GM18868 (cell line): ENCODE data around the gene DNASE1.

Experiments used
- ATAC-seq: cut with Tn5 transposase; IDR thresholded peaks from one replicate; pipeline ENCODE4 v1.9.1; 2021; ENCODE audit warnings: mild to moderate bottlenecking, moderate library complexity; ENCODE audit not compliant: unreplicated experiment

The DNASE1 gene

DNA sequence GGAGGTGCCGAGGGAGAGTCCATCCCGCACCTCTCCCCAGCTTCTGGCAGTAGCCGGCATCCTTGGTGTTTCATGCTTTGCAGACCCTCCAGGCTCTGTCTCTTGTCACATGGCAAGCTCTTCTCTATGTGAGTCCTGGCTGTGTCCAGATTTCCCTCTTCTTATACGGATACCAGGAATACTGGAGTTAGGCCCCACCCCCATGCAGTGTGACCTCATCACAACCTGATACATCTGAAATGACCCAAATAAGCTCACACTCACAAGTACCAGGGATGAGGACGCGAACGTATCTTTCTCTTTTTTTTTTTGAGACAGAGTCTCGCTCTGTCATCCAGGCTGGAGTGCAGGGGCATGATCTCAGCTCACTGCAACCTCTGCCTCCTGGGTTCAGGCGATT lies 39.6 kb downstream of the DNASE1 start:
- ATAC-seq = no peak

DNA sequence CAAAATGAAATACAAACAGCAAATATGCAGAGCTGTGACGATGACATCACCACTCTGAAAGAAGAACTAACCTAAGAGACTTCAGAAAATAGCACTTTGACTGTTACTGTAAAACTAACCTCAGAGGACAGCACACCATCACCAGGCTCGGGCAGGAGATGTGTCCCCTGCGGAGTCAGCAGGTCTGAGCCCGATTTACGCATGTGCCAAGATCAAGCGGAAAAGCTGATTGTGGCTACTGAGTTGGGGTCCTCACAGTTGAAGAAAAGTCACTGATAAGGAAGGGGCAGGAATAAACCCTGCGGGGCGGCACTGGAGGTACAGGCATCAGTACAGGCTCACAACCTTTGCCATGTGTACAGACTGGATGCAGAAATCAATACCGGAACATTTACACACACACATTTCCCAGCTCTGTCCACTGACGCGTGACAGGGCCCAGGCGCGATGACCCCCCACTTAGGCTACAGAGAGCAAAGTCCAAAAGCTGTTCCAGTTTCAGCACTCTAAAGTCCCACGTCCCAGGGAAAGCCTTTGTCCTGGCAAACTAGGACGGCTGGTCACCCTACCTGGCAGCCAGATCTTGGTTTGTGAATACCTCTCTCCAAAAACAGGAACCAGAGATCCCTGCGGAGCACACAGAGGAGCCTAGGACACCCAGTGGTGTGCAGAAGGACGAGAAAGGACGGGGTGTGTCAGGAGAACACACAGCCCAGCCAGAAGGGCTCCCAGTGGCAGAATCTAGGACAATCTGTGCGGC lies 41.3 kb downstream of the DNASE1 start:
- peak; percentile 45 for ATAC-seq

DNA sequence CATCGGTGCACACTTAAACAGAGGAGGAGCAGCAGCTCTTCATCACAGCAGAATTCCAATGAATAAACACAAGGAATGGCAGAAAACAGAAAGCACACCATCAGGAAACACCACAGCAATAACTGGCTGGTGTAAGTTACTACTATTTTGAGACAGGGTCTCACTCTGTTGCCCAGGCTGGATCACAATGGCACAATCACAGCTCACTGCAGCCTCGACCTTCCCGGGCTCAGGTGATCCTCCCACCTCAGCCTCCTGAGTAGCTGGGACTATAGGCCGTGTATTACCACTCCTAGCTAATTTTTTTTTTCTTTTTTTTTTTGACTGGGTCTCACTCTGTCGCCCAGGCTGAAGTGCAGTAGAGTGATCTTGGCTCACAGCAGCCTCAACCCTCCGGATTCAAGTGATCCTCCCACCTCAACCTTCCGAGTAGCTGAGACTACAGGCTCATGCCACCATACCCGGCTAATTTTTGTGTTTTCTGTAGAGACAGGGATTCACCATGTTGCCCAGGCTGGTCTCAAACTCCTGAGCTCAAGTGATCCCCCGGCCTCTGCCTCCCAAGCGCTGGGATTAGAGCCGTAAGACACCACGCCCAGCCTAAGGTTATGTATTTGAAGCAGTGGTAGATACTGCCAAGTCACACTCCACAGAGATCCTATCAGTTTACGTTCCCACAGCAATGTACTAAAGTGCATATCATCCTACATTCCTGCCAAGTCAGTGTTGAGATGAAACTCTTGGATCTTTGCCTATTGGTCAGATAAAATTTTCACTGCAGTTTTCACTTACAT lies 42.1 kb downstream of the DNASE1 start:
- ATAC-seq = no peak

DNA sequence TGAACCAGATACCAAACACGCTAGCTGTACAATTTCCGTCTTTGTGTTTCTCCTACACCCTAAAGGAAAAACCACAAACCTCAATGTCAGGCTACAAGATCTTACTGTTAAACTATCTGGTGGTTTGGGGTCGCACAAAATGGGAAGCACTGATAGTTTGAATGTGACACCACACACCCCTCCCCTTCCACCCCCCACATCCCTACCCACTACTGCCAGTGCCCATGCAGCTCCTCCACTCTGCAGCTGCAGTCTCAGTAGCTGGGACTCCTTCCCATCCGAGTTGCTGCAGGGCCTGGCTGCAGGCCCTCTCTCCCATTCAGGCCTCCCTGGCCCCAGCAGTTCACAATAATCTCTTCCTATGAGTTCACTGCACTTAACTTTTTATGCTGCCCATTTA lies 44.5 kb downstream of the DNASE1 start:
- ATAC-seq = no peak

DNA sequence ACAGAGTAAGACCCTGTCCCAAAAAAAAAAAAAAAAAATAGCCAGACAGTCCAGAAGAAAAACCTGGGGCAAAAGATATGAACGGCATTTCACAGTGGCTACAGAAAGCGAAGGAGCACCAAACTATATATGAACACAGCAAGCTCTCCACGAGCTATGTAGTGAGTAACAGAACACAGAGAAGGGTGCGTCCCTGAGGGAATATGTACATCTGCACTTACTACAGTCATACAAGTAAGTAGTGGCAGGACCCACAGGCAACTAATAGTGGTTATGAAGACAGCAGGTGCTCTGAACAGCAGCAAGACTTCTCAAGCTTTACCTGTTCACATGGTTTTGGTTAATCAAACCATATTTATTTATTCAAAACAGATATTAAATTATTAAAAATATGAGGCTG lies 47.0 kb downstream of the DNASE1 start:
- ATAC-seq = no peak

DNA sequence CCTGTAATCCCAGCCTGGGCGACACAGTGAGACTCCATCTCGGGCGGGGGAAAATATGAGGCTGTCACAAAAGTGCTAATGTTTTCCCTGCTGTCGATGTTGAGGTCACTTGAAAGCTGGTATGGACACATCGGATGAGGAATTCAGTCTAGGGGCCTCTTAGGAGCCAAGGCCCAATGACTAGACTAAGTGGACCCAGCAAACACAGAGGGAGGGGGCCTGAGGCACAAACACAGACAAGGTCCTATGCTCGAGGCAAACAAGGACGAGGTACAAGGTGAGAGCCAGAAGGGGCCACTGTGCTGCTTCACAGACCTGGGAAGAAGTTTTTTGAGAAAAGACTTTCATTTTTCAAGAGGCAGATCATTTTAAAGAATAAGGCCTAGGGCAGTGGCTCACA lies 47.6 kb downstream of the DNASE1 start:
- no peak for ATAC-seq

DNA sequence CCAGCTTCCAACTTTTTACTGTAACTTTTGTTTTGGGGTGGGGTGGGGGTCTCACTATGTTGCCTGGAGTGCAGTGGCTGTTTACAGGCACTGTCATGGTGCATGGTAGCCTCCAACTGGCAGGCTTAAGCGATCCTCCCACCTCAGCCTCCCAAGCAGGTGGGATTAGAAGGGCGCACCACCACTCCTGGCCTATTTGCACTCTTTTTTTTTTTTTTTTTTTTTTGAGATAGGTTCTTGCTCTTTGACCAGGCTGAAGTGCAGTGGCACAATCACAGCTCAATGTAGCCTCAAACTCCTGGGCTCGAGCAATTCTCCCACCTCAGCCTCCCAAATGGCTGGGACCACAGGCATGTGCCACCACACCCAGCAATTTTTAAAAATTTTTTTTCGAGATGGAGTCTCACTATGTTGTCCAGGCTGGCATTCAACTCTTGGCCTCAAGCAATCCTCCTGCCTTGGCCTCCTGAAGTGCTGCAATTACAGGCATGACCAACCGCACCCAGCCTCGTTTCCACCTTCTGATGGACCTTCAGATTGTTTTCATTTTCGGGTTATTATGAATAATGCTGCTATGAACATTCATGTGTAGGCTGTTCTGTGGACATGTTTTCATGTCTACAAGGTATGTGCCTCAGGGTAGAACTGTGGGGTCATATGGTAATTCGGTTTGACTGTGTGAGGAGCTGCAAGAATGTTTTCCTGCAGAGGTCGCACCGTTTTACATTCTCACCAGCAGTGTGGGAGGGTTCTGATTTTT lies 51.9 kb downstream of the DNASE1 start:
- no peak for ATAC-seq
